SH-SY5Y (cell line): Measurements from ENCODE around the gene ZNF525.

Experiments used
- GATA2 ChIP-seq: IDR thresholded peaks from 2 replicates; pipeline ENCODE4 v1.6.1; 2011; ENCODE audit warnings: mild to moderate bottlenecking, low read depth, low read length
- GATA3 ChIP-seq: IDR thresholded peaks from 2 replicates; pipeline ENCODE4 v1.6.1; 2011; ENCODE audit warnings: low read depth, mild to moderate bottlenecking, low read length, moderate library complexity

ZNF525 gene

GRCh38 chr19:53365134-53365898 lies at the start of gene ZNF525:
Gene ZNF525, plus strand, starts transcription at chr19:53365705. Its CDS starts 6,577 bp downstream, at chr19:53372282.
- TF ChIP-seq GATA3 (no peak), GATA2 (no peak)

- TF ChIP-seq GATA2 (no peak), GATA3 (no peak)
These were observed 36.5 kb upstream of the ZNF525 start for GRCh38 chr19:53328967-53329366.

- no peak for TF ChIP-seq GATA2
These were observed 33.0 kb upstream of the ZNF525 start for GRCh38 chr19:53332484-53332883.

GRCh38 chr19:53333066-53333462 lies 32.4 kb upstream of the ZNF525 start:
- TF ChIP-seq GATA2 = no peak
- TF ChIP-seq GATA3 = no peak

GRCh38 chr19:53333463-53334449 lies 31.7 kb upstream of the ZNF525 start, which contains the start of gene ZNF845:
Gene ZNF845, plus strand, starts transcription at chr19:53333749. Its CDS starts 7,559 bp downstream, at chr19:53341308.
- TF ChIP-seq GATA2 (no peak), GATA3 (no peak)

GRCh38 chr19:53355739-53356138 lies 9.8 kb upstream of the ZNF525 start:
- TF ChIP-seq GATA3 (no peak), GATA2 (no peak)

GRCh38 chr19:53357821-53358581 lies 7.5 kb upstream of the ZNF525 start:
- TF ChIP-seq GATA2 (no peak), GATA3 (no peak)

GRCh38 chr19:53365899-53366493 lies 491 bp downstream of the ZNF525 start:
- TF ChIP-seq GATA2 (no peak), GATA3 (no peak)

- TF ChIP-seq GATA2 (no peak), GATA3 (no peak)
These were observed 6.7 kb downstream of the ZNF525 start for GRCh38 chr19:53372196-53372595.

GRCh38 chr19:53374288-53374687 lies 8.8 kb downstream of the ZNF525 start:
- no peak for TF ChIP-seq GATA2
- TF ChIP-seq GATA3 = no peak

- TF ChIP-seq GATA3 (no peak), GATA2 (no peak)
These were observed 9.2 kb downstream of the ZNF525 start for GRCh38 chr19:53374743-53375142.

- TF ChIP-seq GATA3 = no peak
- TF ChIP-seq GATA2 = no peak
These were observed 15.9 kb downstream of the ZNF525 start for GRCh38 chr19:53381376-53381775.

- no peak for TF ChIP-seq GATA2
- TF ChIP-seq GATA3 = no peak
These were observed 22.7 kb downstream of the ZNF525 start for GRCh38 chr19:53388168-53388567.
